Astrocyte (in vitro differentiated cells and primary cell): ENCODE measurements around the gene HPD. TPM values are rescaled to one million over a fixed set of nuclear protein-coding genes. Genes with fewer than 3 reads are reported as not detected.

Experiments used
- DNase-seq: peaks from one replicate; pipeline ENCODE4 v3.0.0-alpha.2; 2010; ENCODE audit warnings: low read depth
- FAIRE-seq: peaks from 2 replicates; lab custom pipeline; 2011; peaks lifted over from hg19 to GRCh38; lab: Jason Lieb, UNC
- H2AFZ ChIP-seq: 2 replicates; pipeline ENCODE4 v1.6.0; 2012; ENCODE audit warnings: low read depth, low read length, inconsistent platforms
- H3K27ac ChIP-seq: 2 replicates; pipeline ENCODE4 v1.5.1; 2011; ENCODE audit warnings: low read depth, low read length, inconsistent platforms
- H3K27me3 ChIP-seq: 2 replicates; pipeline ENCODE4 v1.6.0; 2011; ENCODE audit warnings: low read length, inconsistent platforms; ENCODE audit not compliant: insufficient read depth
- H3K36me3 ChIP-seq: 2 replicates; pipeline ENCODE4 v1.5.1; 2011; ENCODE audit warnings: low read length, inconsistent platforms; ENCODE audit not compliant: insufficient read depth
- H3K4me1 ChIP-seq: 2 replicates; pipeline ENCODE4 v1.5.1; 2011; ENCODE audit warnings: low read length, inconsistent platforms; ENCODE audit not compliant: insufficient read depth
- H3K4me2 ChIP-seq: 2 replicates; pipeline ENCODE4 v1.6.0; 2012; ENCODE audit warnings: low read length, inconsistent platforms
- H3K4me3 ChIP-seq: 2 replicates; pipeline ENCODE4 v1.5.1; 2011; ENCODE audit warnings: low read depth, mild to moderate bottlenecking, low read length, inconsistent platforms; ENCODE audit not compliant: insufficient read depth
- H3K79me2 ChIP-seq: 2 replicates; pipeline ENCODE4 v1.6.0; 2012; ENCODE audit warnings: mild to moderate bottlenecking, low read length, inconsistent platforms; ENCODE audit not compliant: insufficient read depth
- H3K9ac ChIP-seq: 2 replicates; pipeline ENCODE4 v1.6.0; 2012; ENCODE audit warnings: mild to moderate bottlenecking, low read length, inconsistent platforms
- H3K9me3 ChIP-seq: 2 replicates; pipeline ENCODE4 v1.5.1; 2012; ENCODE audit warnings: low read depth, mild to moderate bottlenecking, low read length, inconsistent platforms; ENCODE audit not compliant: insufficient read depth
- H4K20me1 ChIP-seq: 2 replicates; pipeline ENCODE4 v1.6.0; 2012; ENCODE audit warnings: low read length, inconsistent platforms; ENCODE audit not compliant: insufficient read depth
- H3K27ac Mint-ChIP-seq: one replicate; pipeline ENCODE4 v1.8.0; 2021; ENCODE audit warnings: mild to moderate bottlenecking, mixed read lengths; ENCODE audit not compliant: unreplicated experiment
- H3K27me3 Mint-ChIP-seq: one replicate; pipeline ENCODE4 v1.8.0; 2021; ENCODE audit warnings: low read depth, mixed read lengths; ENCODE audit not compliant: unreplicated experiment
- H3K36me3 Mint-ChIP-seq: one replicate; pipeline ENCODE4 v1.8.0; 2021; ENCODE audit warnings: low read depth, mixed read lengths; ENCODE audit not compliant: unreplicated experiment
- H3K4me1 Mint-ChIP-seq: one replicate; pipeline ENCODE4 v1.8.0; 2021; ENCODE audit warnings: low read depth, mixed read lengths; ENCODE audit not compliant: unreplicated experiment
- H3K4me3 Mint-ChIP-seq: one replicate; pipeline ENCODE4 v1.8.0; 2021; ENCODE audit warnings: mild to moderate bottlenecking, moderate library complexity, mixed read lengths; ENCODE audit not compliant: unreplicated experiment
- H3K9me3 Mint-ChIP-seq: one replicate; pipeline ENCODE4 v1.8.0; 2021; ENCODE audit warnings: mild to moderate bottlenecking, mixed read lengths; ENCODE audit not compliant: unreplicated experiment
- CTCF ChIP-seq: IDR thresholded peaks from 2 replicates; pipeline ENCODE4 v1.5.1; 2011; ENCODE audit warnings: low read depth, mild to moderate bottlenecking, inconsistent platforms, low read length, moderate library complexity; ENCODE audit not compliant: insufficient read depth
- EZH2 ChIP-seq: IDR thresholded peaks from 2 replicates; pipeline ENCODE4 v1.6.1; 2012; ENCODE audit warnings: mild to moderate bottlenecking, low read length, inconsistent platforms; ENCODE audit not compliant: insufficient read depth
- total RNA-seq: library from RNA; stranded (reverse); gene quantifications from 2 replicates; pipeline ENCODE4 v1.2.1, GENCODE V29; 2021

Gene HPD
- total RNA-seq, 1 donor from 2014 or later, result not detected

GRCh38 chr12:121899590-121899989, 40.9 kb upstream of the HPD start:
- Mint-ChIP-seq H3K27me3 (no peaks in the 10 kb centered on the region), H3K27ac (no peak overlapping the region), H3K9me3 (no peaks in the 10 kb centered on the region), H3K36me3 (peaks cover 17% of the 10 kb centered on the region), H3K4me1 (peaks cover 6% of the 10 kb centered on the region), H3K4me3 (no peak overlapping the region)
- FAIRE-seq, result no peak
- peaks cover 54% of the 10 kb centered on the region for H3K36me3 ChIP-seq
- H3K4me1 ChIP-seq, result no peaks in the 10 kb centered on the region
- DNase-seq, result no peak
- H3K27ac ChIP-seq, result no peak overlapping the region
- peaks cover 21% of the 10 kb centered on the region for H3K79me2 ChIP-seq
- H3K9me3 ChIP-seq, result no peaks in the 10 kb centered on the region
- H3K4me3 ChIP-seq, result no peak overlapping the region
- TF ChIP-seq EZH2 (no peak), CTCF (no peak)
- H3K27me3 ChIP-seq, result no peaks in the 10 kb centered on the region
- no peak overlapping the region for H3K9ac ChIP-seq
- H3K4me2 ChIP-seq, result no peak overlapping the region
- no peak overlapping the region for H2AFZ ChIP-seq
- peaks cover 30% of the 10 kb centered on the region for H4K20me1 ChIP-seq

GRCh38 chr12:121898287-121898686, 39.6 kb upstream of the HPD start:
- H3K36me3 ChIP-seq, result peaks cover 50% of the 10 kb centered on the region
- no peak for TF ChIP-seq EZH2
- TF ChIP-seq CTCF, result no peak
- H4K20me1 ChIP-seq, result peaks cover 42% of the 10 kb centered on the region
- Mint-ChIP-seq H3K27me3 (no peaks in the 10 kb centered on the region), H3K36me3 (peaks cover 13% of the 10 kb centered on the region), H3K27ac (no peak overlapping the region), H3K4me1 (peaks cover 17% of the 10 kb centered on the region), H3K4me3 (no peak overlapping the region), H3K9me3 (no peaks in the 10 kb centered on the region)
- no peak overlapping the region for H3K27ac ChIP-seq
- H3K9ac ChIP-seq, result no peak overlapping the region
- DNase-seq, result no peak
- no peak for FAIRE-seq
- H3K9me3 ChIP-seq, result no peaks in the 10 kb centered on the region
- H3K79me2 ChIP-seq, result peaks cover 34% of the 10 kb centered on the region
- H3K27me3 ChIP-seq, result no peaks in the 10 kb centered on the region
- H3K4me2 ChIP-seq, result no peak overlapping the region
- H3K4me3 ChIP-seq, result no peak overlapping the region
- H3K4me1 ChIP-seq, result peaks cover 5% of the 10 kb centered on the region
- no peak overlapping the region for H2AFZ ChIP-seq

- peak overlapping the region; percentile 23 for H3K4me3 Mint-ChIP-seq
- peak overlapping the region; percentile 52 for H3K9ac ChIP-seq
- H3K27ac ChIP-seq, result peak overlapping the region; percentile 59
- no peaks in the 10 kb centered on the region for H3K27me3 ChIP-seq
- FAIRE-seq (no peak), DNase-seq (peak; percentile 41)
- no peaks in the 10 kb centered on the region for H3K9me3 ChIP-seq
- H3K36me3 Mint-ChIP-seq, result peaks cover 7% of the 10 kb centered on the region
- H3K79me2 ChIP-seq, result peaks cover 64% of the 10 kb centered on the region
- peaks cover 47% of the 10 kb centered on the region for H4K20me1 ChIP-seq
- H3K36me3 ChIP-seq, result peaks cover 26% of the 10 kb centered on the region
- peak overlapping the region; percentile 29 for H3K4me2 ChIP-seq
- H3K27ac Mint-ChIP-seq, result no peak overlapping the region
- peaks cover 10% of the 10 kb centered on the region for H3K4me1 ChIP-seq
- no peak overlapping the region for H3K4me3 ChIP-seq
- H3K9me3 Mint-ChIP-seq, result no peaks in the 10 kb centered on the region
- H3K27me3 Mint-ChIP-seq, result no peaks in the 10 kb centered on the region
- TF ChIP-seq CTCF (peak; percentile 18), EZH2 (no peak)
- H2AFZ ChIP-seq, result no peak overlapping the region
- peaks cover 22% of the 10 kb centered on the region for H3K4me1 Mint-ChIP-seq
Observed at GRCh38 chr12:121894633-121895032, 36.0 kb upstream of the HPD start.
